GM19324 (cell line): ENCODE results near the gene TPH1.

Experiments
- ATAC-seq: cut with Tn5 transposase; IDR thresholded peaks from one replicate; pipeline ENCODE4 v1.9.1; 2021; ENCODE audit warnings: mild to moderate bottlenecking, moderate library complexity; ENCODE audit not compliant: unreplicated experiment, low FRiP score

TPH1 gene

GRCh38 chr11:18046116-18046777 lies at the start of gene TPH1:
Gene TPH1 (minus strand): TSS chr11:18046269. CDS start chr11:18040762, 5,507 bp downstream.
- ATAC-seq = no peak

DNA sequence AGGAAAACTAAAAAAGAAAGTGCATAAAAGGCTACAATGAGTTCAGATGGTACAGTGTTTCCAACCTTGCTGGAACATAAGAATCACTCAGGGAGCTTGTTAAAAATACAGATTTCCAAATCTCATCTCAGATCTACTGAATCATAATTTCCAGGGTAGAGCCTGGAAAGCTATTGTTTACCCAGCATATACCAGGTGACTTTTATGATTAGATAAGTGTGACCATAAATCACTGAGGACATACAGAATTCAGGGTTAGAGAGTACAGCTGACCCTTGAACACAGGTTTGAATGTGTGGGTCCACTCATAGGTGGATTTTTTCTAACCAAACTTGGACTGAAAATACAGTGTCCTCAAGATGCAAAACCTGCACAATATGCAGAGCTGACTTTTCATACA lies 47.9 kb upstream of the TPH1 start:
- no peak for ATAC-seq

- no peak for ATAC-seq
These were observed 45.7 kb upstream of the TPH1 start for GRCh38 chr11:18091731-18092130.

DNA sequence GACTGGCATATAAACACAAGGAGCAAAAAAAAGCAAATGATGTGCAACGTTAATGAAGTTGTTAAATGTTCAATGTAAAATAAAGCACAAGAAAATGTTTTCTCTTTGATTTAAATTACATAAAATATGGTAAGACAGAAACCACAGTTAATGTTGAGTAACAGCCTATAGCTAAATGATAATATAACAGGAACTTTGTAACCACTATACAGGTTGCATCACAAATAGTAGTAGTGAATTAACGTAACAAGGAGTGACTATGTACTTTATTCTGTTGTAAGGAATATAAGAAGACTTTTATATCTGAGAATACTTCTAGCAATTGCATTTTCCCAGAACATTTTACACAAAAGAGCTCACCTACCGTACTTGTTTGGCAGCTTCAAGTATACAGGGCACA lies 42.9 kb upstream of the TPH1 start:
- no peak for ATAC-seq

GRCh38 chr11:18088366-18088765 lies 42.3 kb upstream of the TPH1 start:
- ATAC-seq = no peak

DNA sequence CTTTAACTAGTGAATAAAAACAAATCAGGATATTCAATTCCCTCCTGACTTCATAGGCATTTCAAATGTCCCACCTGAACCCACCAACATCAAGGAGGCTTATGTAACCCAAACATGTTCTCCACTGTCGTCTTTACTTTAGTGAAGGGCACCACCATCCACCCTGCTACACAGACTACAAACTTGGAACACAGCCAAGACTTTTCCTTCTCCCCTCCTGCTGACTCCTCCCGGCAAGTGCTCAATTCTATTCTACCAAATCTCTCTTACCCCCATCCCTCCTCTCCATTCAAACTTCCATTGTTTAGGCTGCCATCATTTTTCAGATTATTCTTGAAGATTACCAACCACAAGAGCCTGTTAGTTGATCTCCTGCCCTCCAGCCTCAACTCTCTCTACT lies 35.5 kb upstream of the TPH1 start:
- no peak for ATAC-seq

DNA sequence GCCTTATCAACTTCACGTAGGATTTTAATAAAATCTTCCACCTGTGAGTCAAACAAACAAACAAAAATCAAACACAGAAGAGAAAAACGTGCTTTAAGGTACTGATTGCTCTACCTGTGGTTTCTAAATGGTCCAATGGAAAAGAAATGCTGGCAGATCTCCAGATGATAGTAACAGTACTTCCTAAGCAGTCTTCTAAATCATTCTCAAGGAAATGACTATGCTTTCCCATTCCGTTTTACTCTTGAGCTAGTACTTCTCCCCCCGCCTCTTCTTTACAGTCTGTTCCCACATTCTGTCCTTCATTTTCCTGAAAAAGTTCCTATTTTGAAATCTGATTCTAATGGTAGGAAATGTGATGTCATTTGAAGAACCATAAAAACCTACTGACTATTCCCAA lies 34.4 kb upstream of the TPH1 start:
- no peak for ATAC-seq

- no peak for ATAC-seq
These were observed 32.8 kb upstream of the TPH1 start for GRCh38 chr11:18078909-18079308.

- ATAC-seq = no peak
These were observed 29.4 kb upstream of the TPH1 start for GRCh38 chr11:18075444-18075843.

- no peak for ATAC-seq
These were observed 25.1 kb upstream of the TPH1 start for GRCh38 chr11:18071098-18071705.

DNA sequence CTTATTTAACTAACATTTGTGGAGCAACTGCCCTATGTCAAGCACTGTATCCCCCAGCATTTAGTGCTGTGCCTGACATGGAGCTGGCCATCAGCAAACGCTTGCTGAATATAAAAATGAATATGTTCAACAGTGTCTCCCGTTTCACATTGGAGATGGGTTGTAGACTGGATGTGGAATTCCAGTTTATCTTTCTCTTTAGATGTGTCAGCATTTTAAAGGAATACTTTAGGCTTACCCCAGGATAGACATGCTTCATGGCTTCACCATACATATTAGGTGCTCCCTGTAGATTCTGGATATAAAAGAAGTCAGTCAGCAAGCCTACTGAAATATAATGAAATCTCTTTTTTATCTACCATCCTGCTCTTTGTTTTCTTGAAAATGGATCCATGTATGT lies 21.3 kb upstream of the TPH1 start:
- no peak for ATAC-seq

- no peak for ATAC-seq
These were observed 20.6 kb upstream of the TPH1 start for GRCh38 chr11:18066626-18067025.

GRCh38 chr11:18065572-18065971 lies 19.5 kb upstream of the TPH1 start:
- ATAC-seq = no peak

- no peak for ATAC-seq
These were observed 18.5 kb upstream of the TPH1 start for GRCh38 chr11:18064450-18065054.

- no peak for ATAC-seq
These were observed 17.9 kb upstream of the TPH1 start for GRCh38 chr11:18063862-18064434.

GRCh38 chr11:18063125-18063524 lies 17.1 kb upstream of the TPH1 start:
- no peak for ATAC-seq

- no peak for ATAC-seq
These were observed 15.3 kb upstream of the TPH1 start for GRCh38 chr11:18061351-18061750.

- ATAC-seq = no peak
These were observed 10.6 kb upstream of the TPH1 start for GRCh38 chr11:18056561-18057181.

GRCh38 chr11:18054511-18055103 lies 8.5 kb upstream of the TPH1 start:
- ATAC-seq = no peak

DNA sequence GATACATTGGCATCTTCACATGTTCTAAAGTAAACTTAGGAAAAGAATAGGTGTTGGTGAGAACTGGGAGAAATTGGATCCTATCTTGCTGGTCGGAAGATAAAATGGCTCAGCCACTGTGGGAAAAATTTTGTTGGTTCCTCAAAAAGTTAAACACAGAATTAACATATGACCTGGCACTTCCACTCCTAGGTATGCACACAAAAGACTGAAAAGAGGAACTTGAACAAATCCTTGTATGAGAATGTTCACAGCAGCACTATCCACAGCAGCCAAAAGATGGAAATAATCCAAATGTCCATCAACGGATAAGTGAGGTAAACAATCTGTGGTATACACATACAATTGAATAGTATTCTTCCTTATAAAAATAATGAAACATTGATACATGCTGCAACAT lies 4.8 kb upstream of the TPH1 start:
- no peak for ATAC-seq

- no peak for ATAC-seq
These were observed 9.6 kb downstream of the TPH1 start for GRCh38 chr11:18036456-18036855.
